K562 (cell line): ENCODE measurements around the gene DCAF11. TPM values are rescaled to one million over a fixed set of nuclear protein-coding genes. Genes with fewer than 3 reads are reported as not detected.

ENCODE experiments used
- ATAC-seq: fragments of 200-7000 bp; cut with Tn5 transposase; 3 replicates; pipeline ENCODE4 v1.9.1; 2020; ENCODE audit warnings: moderate library complexity
- BruUV-seq: library from RNA; stranded (reverse); fragments of 400-500 nt; replicated peaks from 2 replicates; lab custom pipeline; 2021; lab: Mats Ljungman, UMichigan
- CTCF ChIA-PET: fragments of 300-600 bp; formaldehyde crosslinking; extraction: SDS; loops from one replicate; lab custom pipeline; 2021; ENCODE audit warnings: low intra/inter-chr PET ratio; lab: Yijun Ruan, JAX
- POLR2A ChIA-PET: fragments of 300-600, 350-650 bp; sonication (Branson Sonifier 250); formaldehyde crosslinking; extraction: SDS; loops from one replicate; lab custom pipeline; 2021; ENCODE audit warnings: antibody characterized with exemption, inconsistent platforms; lab: Yijun Ruan, JAX
- DNase-seq, 4 experiments: peaks; one replicate each; pipeline versions ENCODE4 v3.0.0 to v3.0.0-alpha.2; 2011 to 2018; ENCODE audit warnings: low spot score in 3 of 4, mixed read lengths in 3 of 4; ENCODE audit errors: extremely low read depth in 1 of 4
- FAIRE-seq: peaks from 2 replicates; lab custom pipeline; 2011; peaks lifted over from hg19 to GRCh38; lab: Jason Lieb, UNC
- H2AFZ ChIP-seq: 2 replicates; pipeline ENCODE4 v1.6.0; 2011; ENCODE audit warnings: low read depth, low read length, control low read depth, inconsistent platforms
- H3K27ac ChIP-seq: fragments of 200-600 bp; 3 replicates; pipeline ENCODE4 v1.8.0; 2011; ENCODE audit warnings: low read depth, mild to moderate bottlenecking, control low read depth, inconsistent platforms, low read length, moderate library complexity, mixed read lengths; ENCODE audit errors: extremely low read depth
- H3K27me3 ChIP-seq, 2 experiments: fragments of 300-600 bp in 1 of 2; 2 replicates in 1 of 2; 3 replicates in 1 of 2; pipeline versions ENCODE4 v1.6.0 to v1.8.0; 2011; ENCODE audit warnings: inconsistent platforms in 2 of 2, low read length in 2 of 2, mild to moderate bottlenecking in 1 of 2, mixed read lengths in 1 of 2, moderate library complexity in 1 of 2; ENCODE audit not compliant: control insufficient read depth in 2 of 2, insufficient read depth in 2 of 2
- H3K36me3 ChIP-seq: fragments of 300-600 bp; 3 replicates; pipeline ENCODE4 v1.8.0; 2011; ENCODE audit warnings: mild to moderate bottlenecking, low read length, inconsistent platforms; ENCODE audit not compliant: control insufficient read depth, insufficient read depth
- H3K4me1 ChIP-seq, 2 experiments: fragments of 200-600 bp in 1 of 2; replicated peaks in 1 of 2; 2 replicates in 1 of 2; 3 replicates in 1 of 2; pipeline versions ENCODE4 v1.5.1 to v1.8.0; 2011; ENCODE audit warnings: inconsistent platforms in 2 of 2, low read length in 2 of 2, mild to moderate bottlenecking in 1 of 2, mixed read lengths in 1 of 2, moderate library complexity in 1 of 2; ENCODE audit not compliant: control insufficient read depth in 2 of 2, insufficient read depth in 2 of 2
- H3K4me2 ChIP-seq: 2 replicates; pipeline ENCODE4 v1.6.1; 2011; ENCODE audit warnings: low read length, control low read depth, inconsistent platforms, mixed read lengths; ENCODE audit not compliant: insufficient read depth
- H3K4me3 ChIP-seq: fragments of 200-600 bp; sonication (generic), shearing (Covaris generic); 2 replicates; pipeline ENCODE4 v1.5.1; 2016; ENCODE audit warnings: control low read depth, inconsistent platforms
- H3K79me2 ChIP-seq: fragments of 200-600 bp; 3 replicates; pipeline ENCODE4 v1.8.0; 2011; ENCODE audit warnings: low read length, inconsistent platforms; ENCODE audit not compliant: control insufficient read depth, insufficient read depth
- H3K9ac ChIP-seq, 2 experiments: 2 replicates each; pipeline versions ENCODE4 v1.6.0 to v1.6.1; 2011; ENCODE audit warnings: low read depth in 2 of 2, low read length in 2 of 2, control low read depth in 1 of 2, inconsistent platforms in 1 of 2, mild to moderate bottlenecking in 1 of 2, mixed read lengths in 1 of 2; ENCODE audit not compliant: insufficient read depth in 1 of 2
- H3K9me1 ChIP-seq: one replicate; pipeline ENCODE4 v1.6.0; 2011; ENCODE audit warnings: inconsistent platforms, mild to moderate bottlenecking, low read length, moderate library complexity; ENCODE audit not compliant: control insufficient read depth, insufficient read depth
- H3K9me3 ChIP-seq: replicated peaks from 2 replicates; pipeline ENCODE4 v1.5.1; 2011; ENCODE audit warnings: low read depth, low read length, inconsistent platforms; ENCODE audit not compliant: control insufficient read depth, insufficient read depth
- H4K20me1 ChIP-seq: replicated peaks from 2 replicates; pipeline ENCODE4 v1.6.1; 2011; ENCODE audit warnings: low read length, inconsistent platforms, mixed read lengths; ENCODE audit not compliant: control insufficient read depth, insufficient read depth
- ARID3A ChIP-seq: IDR thresholded peaks from 2 replicates; pipeline ENCODE4 v1.6.1; 2012; ENCODE audit warnings: low read depth, low read length, improper control_type of control experiment, borderline replicate concordance
- ATF3 ChIP-seq, 2 experiments: fragments of 450-650 bp in 1 of 2; sonication (generic) in 1 of 2; formaldehyde crosslinking in 1 of 2; IDR thresholded peaks in 1 of 2; conservative IDR thresholded peaks in 1 of 2; 2 replicates each; pipeline versions ENCODE4 v1.6.1 to v1.8.1; 2016 to 2023; ENCODE audit warnings: mild to moderate bottlenecking in 2 of 2, moderate library complexity in 2 of 2, inconsistent platforms in 1 of 2, missing genetic modification reagents in 1 of 2
- CTBP1 ChIP-seq: fragments of 450-650 bp; IDR thresholded peaks from 2 replicates; pipeline ENCODE4 v1.6.1; 2016; ENCODE audit warnings: borderline replicate concordance
- HDAC3 ChIP-seq: fragments of 450-650 bp; IDR thresholded peaks from 2 replicates; pipeline ENCODE4 v1.6.1; 2018; ENCODE audit warnings: borderline replicate concordance, mild to moderate bottlenecking, moderate library complexity; ENCODE audit not compliant: partially characterized antibody
- HNRNPL ChIP-seq: fragments of 200-400 bp; formaldehyde crosslinking; IDR thresholded peaks from 2 replicates; pipeline ENCODE4 v1.6.1; 2017; ENCODE audit warnings: low read depth, mild to moderate bottlenecking, low read length
- KDM1A ChIP-seq, 2 experiments: fragments of 450-650 bp; IDR thresholded peaks; 2 replicates each; pipeline ENCODE4 v1.6.1; 2016; ENCODE audit warnings: mild to moderate bottlenecking in 2 of 2
- POLR2AphosphoS2 ChIP-seq: IDR thresholded peaks from 2 replicates; pipeline ENCODE4 v1.6.1; 2012; ENCODE audit warnings: low read length, improper control_type of control experiment
- POLR2B ChIP-seq: fragments of 450-650 bp; IDR thresholded peaks from 2 replicates; pipeline ENCODE4 v1.6.1; 2018; ENCODE audit warnings: low read depth; ENCODE audit not compliant: partially characterized antibody
- XRCC3 ChIP-seq: fragments of 450-650 bp; IDR thresholded peaks from 2 replicates; pipeline ENCODE4 v1.6.1; 2017; ENCODE audit warnings: mild to moderate bottlenecking, moderate library complexity
- ZNF407 ChIP-seq: fragments of 450-650 bp; IDR thresholded peaks from 2 replicates; pipeline ENCODE4 v1.6.1; 2016; ENCODE audit warnings: low read depth
- WGBS: fragments of 100-300 bp; shearing (Covaris generic); methylation state at CpG from one replicate; pipeline ENCODE4 v1.1.6; 2016; ENCODE audit warnings: low coverage, mixed read lengths; ENCODE audit not compliant: insufficient coverage; ENCODE audit errors: missing lambda C conversion rate; 5-methylcytosine and 5-hydroxymethylcytosine counted together
- in situ Hi-C: fragments of 300-500 bp; cut with MboI; formaldehyde crosslinking; loops from 4 replicates; pipeline ENCODE4 v1.15.0; 2018; ENCODE audit warnings: inconsistent platforms, mixed read lengths
- intact Hi-C: fragments of 100-400 bp; cut with micrococcal nuclease; formaldehyde crosslinking; loops from 2 replicates; pipeline ENCODE4 v1.14.2; 2022
- polyA plus RNA-seq, 8 experiments: library from polyadenylated mRNA; depleted of rRNA in 4 of 8; stranded (reverse) in 5 of 8; unstranded in 3 of 8; fragments of >200 nt; fragmentation: Nextera tagmentation in 2 of 8; fragmentation: Illumina TruSeq in 1 of 8; extraction: Ambion mirVana in 2 of 8; extraction: Trizol in 1 of 8; gene quantifications; 2 replicates each; pipeline versions ENCODE4 v1.2.1 to v1.2.3, GENCODE V29; 2011 to 2014; ENCODE audit warnings: inconsistent platforms in 1 of 8, missing spikeins in 1 of 8
- total RNA-seq, 7 experiments: library from RNA; depleted of rRNA in 6 of 7; stranded (reverse); fragments of >200 nt in 6 of 7; fragmentation: Illumina TruSeq in 2 of 7; extraction: Trizol in 2 of 7; gene quantifications; 2 replicates each; pipeline versions ENCODE4 v1.2.1 to v1.2.3, GENCODE V29; 2011 to 2021; ENCODE audit warnings: low replicate concordance in 1 of 7

Gene DCAF11
- total and polyA plus RNA-seq, 9 of the 15 experiments (the other 6 are each of a cell fraction or from before 2014, with no cell fraction given): 8.5 to 46.2 (median 36.4) TPM

- FAIRE-seq (no peak), ATAC-seq (no peak), DNase-seq (no peak)
- H3K9me3 ChIP-seq: no peaks in the 10 kb centered on the region
- WGBS: 48% methylated on average over 5 of the region's 6 CpGs
- no peaks in the 10 kb centered on the region for H3K36me3 ChIP-seq
- peak overlapping the region in 1 of 2 experiments; percentile 61; a peak in 2 of 4 replicates for H3K9ac ChIP-seq
- H3K9me1 ChIP-seq: no peaks in the 10 kb centered on the region
- H3K4me2 ChIP-seq: no peak overlapping the region
- H3K4me3 ChIP-seq: no peak overlapping the region
- H3K27ac ChIP-seq: no peak overlapping the region
- BruUV-seq: no TSS peak
- no peaks in the 10 kb centered on the region for H4K20me1 ChIP-seq
- POLR2A ChIA-PET: interaction anchor here (0.6 to 5.5 kb wide), 7 partner anchors 10 to 191 kb away, joined by 3 to 40 read pairs (median 4); partner anchors contain the start of genes DCAF11, EMC9, NRL and PCK2
- CTCF ChIA-PET: no interaction called here
- H3K4me1 ChIP-seq: peaks cover 18 to 36% of the 10 kb centered on the region in 2 experiments
- H3K79me2 ChIP-seq: no peaks in the 10 kb centered on the region
- H3K27me3 ChIP-seq: no peaks in the 10 kb centered on the region
- no peak overlapping the region for H2AFZ ChIP-seq
- intact Hi-C loops (no loop called here), in situ Hi-C loops (no loop called here)
- TF ChIP-seq CTBP1: no peak
- no peak for TF ChIP-seq HDAC3
- no peak for TF ChIP-seq XRCC3
- no peak for TF ChIP-seq POLR2B
- no peak for TF ChIP-seq KDM1A (IDR thresholded peaks at IDR 0.05)
- TF ChIP-seq POLR2AphosphoS2: no peak
- TF ChIP-seq ATF3 (IDR thresholded peaks at IDR 0.05): no peak
- TF ChIP-seq ATF3 (CRISPR knock-in tag; conservative IDR thresholded peaks at IDR 0.05): no peak
- no peak for TF ChIP-seq ZNF407
- TF ChIP-seq ARID3A: no peak
- no peak for TF ChIP-seq HNRNPL
These were observed 34.4 kb upstream of the DCAF11 start for GRCh38 chr14:24080142-24080530.
